Smooth muscle cell (in vitro differentiated cells): ENCODE data around the gene FBXO11. TPM values are rescaled to one million over a fixed set of nuclear protein-coding genes. Genes with fewer than 3 reads are reported as not detected.

Source experiments
- DNase-seq: peaks from one replicate; lab custom pipeline; 2025; ENCODE audit not compliant: unreplicated experiment; lab: John Stamatoyannopoulos, UW
- H2AFZ ChIP-seq: fragments of 200-600 bp; sonication (generic); 2 replicates; pipeline ENCODE4 v1.6.0; 2016; ENCODE audit warnings: antibody characterized with exemption, low read depth, mild to moderate bottlenecking
- H3F3A ChIP-seq: fragments of 200-600 bp; sonication (generic); 2 replicates; pipeline ENCODE4 v1.6.0; 2017; ENCODE audit warnings: antibody characterized with exemption, low read depth
- H3K27ac ChIP-seq: fragments of 200-600 bp; sonication (generic); 2 replicates; pipeline ENCODE4 v1.5.1; 2016; ENCODE audit warnings: low read depth, mild to moderate bottlenecking
- H3K27me3 ChIP-seq: fragments of 200-600 bp; sonication (generic); 2 replicates; pipeline ENCODE4 v1.6.1; 2016; ENCODE audit warnings: low read depth, mild to moderate bottlenecking
- H3K36me3 ChIP-seq: fragments of 200-600 bp; sonication (generic); 2 replicates; pipeline ENCODE4 v1.5.1; 2016; ENCODE audit warnings: low read depth
- H3K4me1 ChIP-seq: fragments of 200-600 bp; sonication (generic); 2 replicates; pipeline ENCODE4 v1.5.1; 2016; ENCODE audit warnings: low read depth
- H3K4me2 ChIP-seq: fragments of 200-600 bp; sonication (generic); 2 replicates; pipeline ENCODE4 v1.6.0; 2016; ENCODE audit warnings: mild to moderate bottlenecking
- H3K4me3 ChIP-seq: fragments of 200-600 bp; sonication (generic); 2 replicates; pipeline ENCODE4 v1.5.1; 2016; ENCODE audit warnings: mild to moderate bottlenecking
- H3K79me2 ChIP-seq: fragments of 200-600 bp; sonication (generic); 2 replicates; pipeline ENCODE4 v1.6.0; 2016; ENCODE audit warnings: low read depth, mild to moderate bottlenecking
- H3K9ac ChIP-seq: fragments of 200-600 bp; sonication (generic); 2 replicates; pipeline ENCODE4 v1.6.0; 2016; ENCODE audit warnings: low read depth
- H3K9me3 ChIP-seq: fragments of 200-600 bp; sonication (generic); replicated peaks from 2 replicates; pipeline ENCODE4 v1.5.1; 2016; ENCODE audit warnings: low read depth
- H4K20me1 ChIP-seq: fragments of 200-600 bp; sonication (generic); 2 replicates; pipeline ENCODE4 v1.6.0; 2016; ENCODE audit warnings: low read depth
- WGBS: methylation state at CpG from one replicate; pipeline ENCODE4 v1.1.7; 2016; ENCODE audit warnings: low lambda C conversion rate; 5-methylcytosine and 5-hydroxymethylcytosine counted together
- polyA plus RNA-seq: library from polyadenylated mRNA; unstranded; fragments of >200 nt; fragmentation: Nextera tagmentation; extraction: Ambion mirVana; gene quantifications from 2 replicates; pipeline ENCODE4 v1.2.1, GENCODE V29; 2016
- total RNA-seq: library from RNA; depleted of rRNA; stranded (reverse); fragments of >200 nt; gene quantifications from 2 replicates; pipeline ENCODE4 v1.2.3, GENCODE V29; 2014
- TF ChIP-seq, protein P1 (sequence below): fragments of 200-600 bp; sonication (generic); IDR thresholded peaks from 2 replicates; pipeline ENCODE4 v1.5.1; 2017; ENCODE audit warnings: borderline replicate concordance, mild to moderate bottlenecking, antibody characterized with exemption; ENCODE audit not compliant: insufficient read depth, poor library complexity, severe bottlenecking

Gene FBXO11
- total and polyA plus RNA-seq, 2 experiments from 2014 or later = 23.1 to 41.9 TPM

DNA sequence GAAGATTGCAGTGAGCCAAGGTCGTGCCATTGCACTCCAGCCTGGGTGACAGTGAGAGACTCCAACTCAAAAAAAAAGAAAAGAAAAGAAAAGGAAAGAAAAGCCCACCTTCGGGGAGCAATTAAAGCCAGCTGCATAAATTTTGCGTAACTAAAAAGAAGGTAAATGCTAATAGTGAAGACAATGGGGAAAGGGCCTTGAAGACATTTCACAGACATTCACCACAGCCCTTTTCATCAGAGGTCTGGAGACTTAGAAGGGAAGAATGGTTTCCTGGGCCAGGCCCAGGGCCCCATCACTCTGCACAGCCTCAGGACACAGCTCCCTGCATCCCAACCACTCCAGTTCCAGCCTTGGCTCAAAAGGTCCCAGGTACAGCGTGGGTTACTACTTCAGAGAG is 158.4 kb downstream of the FBXO11 start:
- Histone ChIP-seq H3K79me2 (no peaks in the 10 kb centered on the region), H4K20me1 (no peaks in the 10 kb centered on the region), H2AFZ (no peak overlapping the region), H3K4me1 (peaks cover 3% of the 10 kb centered on the region), H3K27me3 (no peaks in the 10 kb centered on the region), H3K36me3 (no peaks in the 10 kb centered on the region), H3K27ac (no peak overlapping the region), H3K9ac (no peak overlapping the region), H3K4me3 (no peak overlapping the region), H3K9me3 (no peaks in the 10 kb centered on the region), H3K4me2 (no peak overlapping the region), H3F3A (no peaks in the 10 kb centered on the region)
- WGBS = 84% methylated on average over 4 of the region's 4 CpGs
- DNase-seq = no peak
- TF ChIP-seq, protein P1, sequence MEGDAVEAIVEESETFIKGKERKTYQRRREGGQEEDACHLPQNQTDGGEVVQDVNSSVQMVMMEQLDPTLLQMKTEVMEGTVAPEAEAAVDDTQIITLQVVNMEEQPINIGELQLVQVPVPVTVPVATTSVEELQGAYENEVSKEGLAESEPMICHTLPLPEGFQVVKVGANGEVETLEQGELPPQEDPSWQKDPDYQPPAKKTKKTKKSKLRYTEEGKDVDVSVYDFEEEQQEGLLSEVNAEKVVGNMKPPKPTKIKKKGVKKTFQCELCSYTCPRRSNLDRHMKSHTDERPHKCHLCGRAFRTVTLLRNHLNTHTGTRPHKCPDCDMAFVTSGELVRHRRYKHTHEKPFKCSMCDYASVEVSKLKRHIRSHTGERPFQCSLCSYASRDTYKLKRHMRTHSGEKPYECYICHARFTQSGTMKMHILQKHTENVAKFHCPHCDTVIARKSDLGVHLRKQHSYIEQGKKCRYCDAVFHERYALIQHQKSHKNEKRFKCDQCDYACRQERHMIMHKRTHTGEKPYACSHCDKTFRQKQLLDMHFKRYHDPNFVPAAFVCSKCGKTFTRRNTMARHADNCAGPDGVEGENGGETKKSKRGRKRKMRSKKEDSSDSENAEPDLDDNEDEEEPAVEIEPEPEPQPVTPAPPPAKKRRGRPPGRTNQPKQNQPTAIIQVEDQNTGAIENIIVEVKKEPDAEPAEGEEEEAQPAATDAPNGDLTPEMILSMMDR = no peak

DNA sequence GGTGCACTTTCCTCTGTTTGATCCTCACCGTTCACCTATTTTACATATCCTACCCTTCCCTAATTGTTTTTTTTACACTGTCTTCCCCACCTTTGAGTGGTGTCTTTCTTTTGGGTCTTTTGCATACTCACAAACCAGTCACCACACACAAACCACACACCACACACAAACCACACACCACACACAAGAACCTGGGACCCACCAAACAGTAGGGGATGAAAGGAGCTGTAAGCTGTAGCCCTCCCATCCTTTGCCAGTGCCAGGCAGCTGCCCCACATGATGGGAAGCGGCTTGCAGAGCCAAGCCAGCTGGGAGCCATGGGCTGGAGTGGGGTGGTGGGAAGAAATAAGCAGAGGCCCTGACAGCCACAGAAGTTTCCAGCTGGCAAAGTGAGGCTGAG is 162.2 kb downstream of the FBXO11 start:
- Histone ChIP-seq H3K79me2 (no peaks in the 10 kb centered on the region), H3K4me3 (no peak overlapping the region), H4K20me1 (no peaks in the 10 kb centered on the region), H2AFZ (no peak overlapping the region), H3K36me3 (no peaks in the 10 kb centered on the region), H3K9ac (no peak overlapping the region), H3K4me1 (peaks cover 3% of the 10 kb centered on the region), H3F3A (no peaks in the 10 kb centered on the region), H3K27me3 (no peaks in the 10 kb centered on the region), H3K27ac (no peak overlapping the region), H3K4me2 (no peak overlapping the region), H3K9me3 (no peaks in the 10 kb centered on the region)
- TF ChIP-seq, protein P1 = no peak
- no peak for DNase-seq
- WGBS = 97% methylated on average over 2 of the region's 2 CpGs

DNA sequence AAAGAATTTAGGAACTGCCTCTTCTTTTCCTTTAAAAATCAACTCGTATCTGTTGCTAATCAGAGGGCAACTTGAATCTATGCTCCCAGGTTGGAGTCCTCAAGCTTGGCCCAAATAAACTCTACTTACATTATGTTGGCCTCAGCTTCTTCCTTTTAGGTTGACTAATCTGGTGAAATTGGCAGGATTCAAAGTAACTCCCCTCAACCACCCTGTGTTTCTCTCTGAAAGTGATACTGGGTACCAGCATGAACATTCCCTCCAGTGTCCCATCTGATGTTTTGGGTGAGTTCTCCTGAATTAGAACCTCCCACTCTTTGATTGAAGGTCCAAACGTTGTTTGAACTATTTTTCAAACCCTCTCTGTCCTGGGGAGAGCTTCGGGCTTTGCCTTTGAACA is 164.7 kb downstream of the FBXO11 start:
- DNase-seq = no peak
- Histone ChIP-seq H2AFZ (no peak overlapping the region), H3K4me2 (no peak overlapping the region), H3K9me3 (no peaks in the 10 kb centered on the region), H3F3A (no peaks in the 10 kb centered on the region), H3K4me3 (no peak overlapping the region), H3K9ac (no peak overlapping the region), H3K4me1 (peaks cover 3% of the 10 kb centered on the region), H3K36me3 (no peaks in the 10 kb centered on the region), H3K27me3 (no peaks in the 10 kb centered on the region), H4K20me1 (no peaks in the 10 kb centered on the region), H3K79me2 (no peaks in the 10 kb centered on the region), H3K27ac (no peak overlapping the region)
- 80% methylated on average over 3 of the region's 3 CpGs for WGBS
- TF ChIP-seq, protein P1 = no peak

DNA sequence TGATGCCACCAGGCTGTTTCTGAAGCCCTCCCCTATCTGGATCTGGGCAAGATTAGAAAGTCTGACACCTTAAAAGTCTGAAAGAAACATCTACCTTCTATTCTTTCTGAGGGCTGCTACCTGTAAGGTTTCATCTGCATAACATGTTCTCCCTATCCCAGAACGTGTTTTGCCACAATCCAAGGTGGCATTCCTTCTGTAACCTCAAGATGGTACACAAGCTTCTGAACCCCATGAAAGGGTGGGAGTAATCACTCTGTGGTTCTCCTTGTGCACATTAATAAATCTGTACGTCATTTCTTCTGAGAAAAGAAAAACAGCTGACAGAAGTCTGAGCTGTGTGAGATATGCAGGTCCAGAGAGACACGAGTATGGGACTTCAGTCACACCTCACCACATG is 165.2 kb downstream of the FBXO11 start:
- Histone ChIP-seq H4K20me1 (no peaks in the 10 kb centered on the region), H3K4me3 (no peak overlapping the region), H3K36me3 (no peaks in the 10 kb centered on the region), H3K4me1 (peaks cover 3% of the 10 kb centered on the region), H2AFZ (no peak overlapping the region), H3K27ac (no peak overlapping the region), H3K27me3 (no peaks in the 10 kb centered on the region), H3K9me3 (no peaks in the 10 kb centered on the region), H3K9ac (no peak overlapping the region), H3K79me2 (no peaks in the 10 kb centered on the region), H3K4me2 (no peak overlapping the region), H3F3A (no peaks in the 10 kb centered on the region)
- 73% methylated on average over 3 of the region's 3 CpGs for WGBS
- no peak for DNase-seq
- TF ChIP-seq, protein P1 = no peak
